Activated CD4-positive, alpha-beta T cell treated with anti-CD3 and anti-CD28 coated beads, Interleukin-2, amount 50 U/mL, for 16 hours (primary cell): Measurements from ENCODE around the gene CAMTA1.
A peak's percentile ranks its signal among the peaks of the same experiment; 100 is the strongest.

ENCODE experiments used
- DNase-seq: peaks from one replicate; pipeline ENCODE4 v3.0.0-alpha.2; 2020

CAMTA1 gene

GRCh38 chr1:6785318-6785727 is at the start of gene CAMTA1:
Gene CAMTA1 (plus strand): TSS chr1:6785454. CDS start chr1:6785531, 77 bp downstream.
- no peak for DNase-seq

- DNase-seq = no peak
Observed at GRCh38 chr1:6738987-6739676, 46.1 kb upstream of the CAMTA1 start.

DNA sequence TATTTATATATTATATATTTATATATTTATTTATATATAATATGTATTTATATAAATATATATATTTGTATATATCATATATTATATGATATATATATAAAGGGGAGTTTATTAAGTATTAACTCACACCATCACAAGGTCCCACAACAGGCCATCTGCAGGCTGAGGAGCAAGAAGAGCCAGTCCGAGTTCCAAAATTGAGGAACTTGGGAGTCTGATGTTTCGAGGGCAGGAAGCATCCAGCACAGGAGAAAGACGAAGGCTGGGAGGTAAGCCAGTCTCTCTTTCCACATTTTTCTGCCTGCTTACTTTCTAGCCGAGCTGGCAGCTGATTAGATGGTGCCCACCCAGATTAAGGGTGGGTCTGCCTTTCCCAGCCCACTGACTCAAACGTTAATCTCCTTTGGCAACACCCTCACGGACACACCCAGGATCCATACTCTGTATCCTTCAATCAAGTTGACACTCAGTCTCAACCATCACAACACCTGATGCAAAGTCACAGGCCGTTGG is 42.5 kb upstream of the CAMTA1 start:
- DNase-seq = peak; percentile 21

- DNase-seq = peak; percentile 35
Observed at GRCh38 chr1:6743189-6744101, 41.8 kb upstream of the CAMTA1 start.

GRCh38 chr1:6745073-6745472 is 40.2 kb upstream of the CAMTA1 start:
- peak; percentile 77 for DNase-seq

- no peak for DNase-seq
Observed at GRCh38 chr1:6747674-6748073, 37.6 kb upstream of the CAMTA1 start.

- DNase-seq = no peak
Observed at GRCh38 chr1:6750490-6750889, 34.8 kb upstream of the CAMTA1 start.

DNA sequence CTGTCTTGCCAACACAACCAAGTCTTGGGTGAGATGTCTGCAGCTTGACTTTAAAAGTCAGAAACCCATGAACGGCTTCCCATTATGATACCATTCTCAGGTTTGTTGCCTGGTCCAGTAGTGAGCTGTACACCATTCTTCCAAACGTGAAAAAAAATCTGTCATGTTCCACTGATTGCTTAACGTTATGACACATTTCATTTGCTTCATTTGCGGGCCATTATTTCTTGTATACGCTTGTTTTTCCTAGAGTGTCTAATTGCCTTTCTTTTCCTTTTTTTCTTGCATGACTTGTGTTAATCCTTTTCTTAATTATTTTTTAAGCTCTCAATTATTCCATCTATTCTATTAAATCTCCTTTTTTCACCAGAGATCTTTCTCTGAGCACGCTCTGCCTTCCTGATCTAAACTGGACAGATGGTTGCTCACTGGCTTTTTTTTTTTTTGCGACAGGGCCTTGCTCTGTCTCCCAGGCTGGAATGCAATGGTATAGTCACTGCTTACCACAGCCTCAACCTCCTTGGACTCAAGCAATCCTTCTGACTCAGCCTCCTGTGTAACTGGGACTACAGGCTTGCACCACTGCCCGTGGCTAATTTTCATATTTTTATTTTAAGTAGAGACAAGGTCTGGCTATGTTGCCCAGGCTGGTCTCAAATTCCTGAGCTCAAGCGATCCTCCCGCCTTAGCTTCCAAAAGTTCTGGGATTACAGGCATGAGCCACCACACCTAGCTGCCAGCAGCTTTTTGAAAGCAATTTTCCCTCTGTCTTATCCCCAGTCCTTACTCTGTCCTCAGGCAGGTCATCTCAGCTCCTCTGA is 31.7 kb upstream of the CAMTA1 start:
- DNase-seq = no peak

- no peak for DNase-seq
Observed at GRCh38 chr1:6756457-6756856, 28.8 kb upstream of the CAMTA1 start.

DNA sequence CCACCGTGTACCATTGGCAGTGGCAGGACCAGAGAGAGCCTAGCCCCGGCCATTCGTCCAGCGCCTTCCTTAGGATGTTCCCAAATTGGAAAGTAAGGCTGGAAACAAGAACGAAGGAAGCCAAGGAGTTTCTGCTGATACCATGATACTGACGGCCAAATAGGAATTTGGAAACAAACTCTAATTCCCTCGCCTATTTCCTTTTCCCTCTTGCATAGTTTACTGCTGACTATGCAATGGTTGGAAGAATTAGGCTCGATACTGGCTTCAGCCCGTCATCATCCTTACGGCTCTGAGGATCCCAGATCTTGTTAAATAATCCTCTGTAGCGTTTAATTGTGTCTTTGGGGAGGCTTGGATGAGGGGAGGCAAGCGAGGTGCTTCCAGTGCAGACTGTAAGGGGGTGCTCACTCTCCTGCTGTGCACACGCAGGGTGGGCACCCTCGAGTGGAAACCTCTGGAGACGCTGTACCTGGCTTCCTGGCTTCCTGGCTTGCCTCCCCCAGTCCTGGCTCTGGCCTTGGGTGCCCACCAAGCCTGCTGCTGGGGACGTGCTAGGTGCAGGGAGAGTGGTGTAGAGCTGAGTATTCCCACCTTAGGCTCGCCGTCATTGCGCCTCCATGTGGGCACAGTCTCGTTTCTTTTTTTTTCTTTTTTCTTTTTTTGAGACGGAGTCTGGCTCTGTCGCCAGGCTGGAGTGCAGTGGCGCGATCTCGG is 27.4 kb upstream of the CAMTA1 start:
- no peak for DNase-seq

DNA sequence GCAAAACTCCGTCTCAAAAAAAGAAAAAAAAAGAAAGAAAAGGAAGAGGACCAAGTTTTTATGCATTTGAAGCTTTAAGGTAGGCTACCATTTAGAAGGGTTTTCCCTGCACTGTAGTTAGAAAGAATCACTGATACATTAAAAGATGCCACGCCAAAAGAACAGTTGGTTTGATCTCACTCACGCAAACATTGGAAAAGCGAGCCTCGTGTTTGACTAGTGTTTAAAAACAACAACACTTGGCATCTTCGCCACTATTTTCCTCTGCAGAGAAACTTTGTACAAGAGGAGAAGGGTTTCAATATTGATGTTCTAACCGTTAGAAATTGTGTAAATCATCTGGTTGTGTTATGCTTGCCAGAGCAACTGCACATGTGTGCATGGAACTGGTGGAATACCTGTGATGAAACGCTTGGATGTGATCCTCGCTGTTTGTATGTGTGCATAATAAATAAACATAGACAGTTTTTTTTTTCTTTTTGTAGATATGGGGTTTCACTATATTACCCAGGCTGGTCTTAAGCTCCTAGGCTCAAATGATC is 24.0 kb upstream of the CAMTA1 start:
- no peak for DNase-seq

DNA sequence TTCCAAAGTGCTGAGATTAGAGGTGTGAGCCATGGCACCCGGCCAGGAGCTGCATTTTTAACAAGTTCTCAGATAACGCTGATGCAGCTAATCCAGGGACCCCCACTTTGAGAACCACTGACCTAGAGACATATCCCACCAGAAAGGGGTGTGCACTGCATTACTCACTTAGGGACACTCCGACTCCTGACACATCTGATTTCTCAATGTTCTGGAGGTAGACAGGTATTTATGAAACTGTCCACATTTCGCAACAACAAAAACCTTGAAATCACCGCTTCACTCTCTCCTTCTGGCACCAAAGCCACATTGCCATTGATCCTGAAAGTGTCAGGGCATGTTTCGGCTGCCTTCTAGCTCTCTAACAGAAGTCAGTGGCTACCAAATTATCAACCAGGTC is 23.2 kb upstream of the CAMTA1 start:
- no peak for DNase-seq

DNA sequence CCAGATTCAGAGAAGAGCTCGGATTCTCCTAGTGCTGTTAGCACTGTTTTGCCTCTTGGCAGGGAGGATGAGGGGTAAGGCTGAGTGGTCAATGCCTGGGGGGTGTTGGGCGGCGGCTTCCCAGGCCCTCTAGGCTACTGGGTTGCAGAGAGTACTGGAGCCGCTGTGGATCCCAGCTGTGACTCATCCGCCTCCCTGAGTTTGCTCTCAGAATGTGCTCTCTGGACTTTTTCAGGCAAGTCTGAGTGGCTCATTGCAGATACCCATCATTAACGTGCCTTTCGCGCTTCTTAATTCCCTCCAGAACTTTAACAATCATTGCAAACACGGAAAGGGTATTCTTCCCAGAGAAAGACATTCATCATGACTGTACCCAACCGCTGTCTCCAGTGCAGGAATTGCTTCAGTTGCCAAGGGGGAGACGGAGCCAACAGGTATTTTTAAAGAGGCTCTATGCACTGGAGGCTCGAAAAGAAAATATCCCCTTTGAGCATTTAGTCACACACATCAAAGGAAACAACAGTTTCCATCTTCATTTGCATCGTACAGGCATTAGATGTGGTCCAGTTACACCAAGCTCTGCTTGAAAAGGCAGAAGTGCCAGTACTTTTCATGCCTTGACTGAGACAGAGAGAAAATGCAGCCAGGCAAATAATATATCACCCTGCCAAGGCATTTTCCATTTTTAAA is 14.4 kb upstream of the CAMTA1 start:
- DNase-seq = no peak

- DNase-seq = no peak
Observed at GRCh38 chr1:6771441-6771769, 13.8 kb upstream of the CAMTA1 start.

- DNase-seq = no peak
Observed at GRCh38 chr1:6774381-6774780, 10.9 kb upstream of the CAMTA1 start.

DNA sequence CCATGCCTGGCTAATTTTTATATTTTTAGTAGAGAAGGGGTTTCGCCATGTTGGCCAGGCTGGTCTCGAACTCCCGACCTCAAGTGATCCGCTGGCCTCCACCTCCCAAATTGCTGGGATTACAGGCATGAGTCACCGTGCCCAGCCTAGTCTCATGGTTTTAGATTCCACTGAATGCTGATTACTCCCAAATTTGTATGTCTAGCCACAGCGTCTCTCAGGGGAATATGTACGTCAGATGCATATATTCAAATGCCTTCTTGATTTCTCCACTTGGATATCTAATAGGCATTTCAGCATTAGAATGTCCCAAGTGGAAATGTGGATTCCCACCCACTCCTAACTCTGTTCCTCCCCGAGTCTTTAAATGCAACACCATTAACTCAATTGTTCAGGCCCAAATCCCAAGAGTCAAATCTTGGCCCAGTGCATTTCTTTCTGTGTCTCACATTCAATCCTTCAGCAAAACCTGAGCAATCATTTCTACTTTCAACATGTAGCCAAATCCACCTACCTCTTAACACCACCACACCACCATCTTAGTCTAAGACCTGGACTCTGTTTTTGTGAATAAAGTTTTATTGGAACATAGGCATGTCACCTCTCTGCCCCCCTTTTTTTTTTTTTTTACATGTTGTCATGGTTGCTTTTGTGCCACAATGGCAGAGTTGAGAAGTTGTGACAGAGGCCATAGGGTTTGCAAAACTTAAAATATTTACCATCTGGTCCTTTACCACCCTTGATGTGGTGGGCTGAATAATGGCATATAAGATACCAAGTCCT is 9.8 kb upstream of the CAMTA1 start:
- no peak for DNase-seq

DNA sequence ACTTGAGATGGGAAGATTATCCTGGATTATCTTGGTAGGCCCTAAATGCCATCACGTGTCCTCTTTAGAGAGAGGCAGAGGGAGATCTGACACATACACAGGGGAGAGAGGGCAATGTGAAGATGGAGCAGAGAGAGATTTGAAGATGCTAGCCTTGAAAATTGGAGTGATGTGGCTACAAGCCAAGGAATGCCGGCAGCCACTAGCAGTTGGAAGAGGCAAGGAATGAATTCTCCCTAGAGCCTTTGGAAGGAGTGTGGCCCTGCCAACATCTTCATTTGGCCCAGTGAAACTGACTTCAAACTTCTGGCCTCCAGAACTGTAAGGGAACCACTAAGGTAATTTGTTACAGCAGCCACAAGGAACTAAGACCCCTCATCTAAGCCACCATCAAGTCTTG is 8.9 kb upstream of the CAMTA1 start:
- DNase-seq = no peak

DNA sequence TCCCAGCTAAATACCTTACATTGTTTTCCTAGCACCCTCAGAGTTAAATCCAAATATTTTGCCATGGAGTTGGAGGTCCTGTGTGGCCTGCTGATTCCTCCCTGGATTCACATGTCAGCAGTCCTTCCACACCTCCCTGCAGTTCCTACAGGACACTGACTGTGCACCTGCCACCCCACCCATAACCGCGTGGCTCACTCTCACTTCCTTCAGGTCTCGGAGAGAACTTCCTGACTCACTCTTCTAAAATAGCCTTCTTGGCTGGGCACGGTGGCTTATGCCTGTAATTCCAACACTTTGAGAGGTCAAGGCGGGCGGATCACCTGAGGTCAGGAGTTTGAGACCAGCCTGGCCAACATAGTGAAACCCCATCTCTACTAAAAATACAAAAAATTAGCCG is 8.4 kb upstream of the CAMTA1 start:
- no peak for DNase-seq

DNA sequence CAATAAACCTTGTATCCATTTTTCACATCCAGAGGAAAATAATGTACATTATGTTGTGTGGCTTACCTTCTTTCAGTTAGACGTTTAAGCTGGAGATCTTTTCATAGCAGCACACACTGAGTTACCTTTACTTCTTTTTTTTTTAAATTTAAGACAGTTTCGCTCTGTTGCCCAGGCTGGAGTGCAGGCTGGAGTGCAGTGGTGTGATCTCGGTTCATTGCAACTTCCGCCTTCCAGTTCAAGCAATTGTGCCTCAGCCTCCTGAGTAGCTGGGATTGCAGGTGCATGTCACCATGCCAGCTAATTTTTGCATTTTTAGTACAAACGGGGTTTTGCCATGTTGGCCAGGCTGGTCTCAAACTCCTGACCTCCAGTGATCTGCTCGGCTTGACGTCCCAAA is 7.4 kb upstream of the CAMTA1 start:
- DNase-seq = no peak

DNA sequence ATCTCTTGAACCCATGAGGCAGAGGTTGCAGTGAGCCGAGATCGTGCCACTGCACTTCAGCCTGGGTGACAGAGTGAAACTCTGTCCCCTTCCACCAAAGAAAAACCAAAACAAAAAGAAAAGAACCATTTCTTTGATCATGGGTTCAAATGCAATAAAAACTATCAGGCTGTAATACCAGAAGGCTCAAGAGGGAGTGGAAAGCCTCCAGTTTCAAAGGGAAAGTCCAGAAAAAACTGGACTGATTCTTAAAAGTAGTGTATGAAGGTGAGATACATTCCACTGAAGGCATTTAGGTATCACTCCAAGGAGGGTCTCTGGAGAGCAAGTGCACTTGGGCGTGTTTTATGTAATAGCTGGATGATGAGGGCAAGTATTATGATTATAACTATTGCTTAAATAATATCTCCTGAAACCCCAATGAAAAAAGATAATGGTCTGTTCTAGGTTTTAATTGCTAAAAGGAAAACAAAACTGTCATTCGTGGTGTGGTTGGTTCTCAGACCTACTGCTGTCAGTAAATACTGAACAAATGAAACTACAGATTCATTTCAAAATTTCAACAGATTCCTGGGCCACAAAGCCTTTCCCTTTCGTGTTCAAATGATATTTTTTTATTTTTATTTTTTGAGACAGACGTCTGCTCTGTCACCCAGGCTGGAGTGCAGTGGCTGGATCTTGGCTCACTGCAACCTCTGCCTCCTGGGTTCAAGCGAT is 6.0 kb upstream of the CAMTA1 start:
- peak; percentile 46 for DNase-seq
